NCI-H2196 treated with DMSO at 0.1 percent for 48 hours (cell line): ENCODE data around the gene PDF.
A peak's percentile ranks its signal among the peaks of the same experiment; 100 is the strongest.
"Not testable (repeated sequence)": the region's sequence is repeated elsewhere in the genome, so short reads cannot be mapped to it uniquely, and the experiment has no call there.

Experiments
- DNase-seq: peaks from one replicate; lab custom pipeline; 2025; ENCODE audit not compliant: unreplicated experiment; lab: John Stamatoyannopoulos, UW

PDF gene

DNA sequence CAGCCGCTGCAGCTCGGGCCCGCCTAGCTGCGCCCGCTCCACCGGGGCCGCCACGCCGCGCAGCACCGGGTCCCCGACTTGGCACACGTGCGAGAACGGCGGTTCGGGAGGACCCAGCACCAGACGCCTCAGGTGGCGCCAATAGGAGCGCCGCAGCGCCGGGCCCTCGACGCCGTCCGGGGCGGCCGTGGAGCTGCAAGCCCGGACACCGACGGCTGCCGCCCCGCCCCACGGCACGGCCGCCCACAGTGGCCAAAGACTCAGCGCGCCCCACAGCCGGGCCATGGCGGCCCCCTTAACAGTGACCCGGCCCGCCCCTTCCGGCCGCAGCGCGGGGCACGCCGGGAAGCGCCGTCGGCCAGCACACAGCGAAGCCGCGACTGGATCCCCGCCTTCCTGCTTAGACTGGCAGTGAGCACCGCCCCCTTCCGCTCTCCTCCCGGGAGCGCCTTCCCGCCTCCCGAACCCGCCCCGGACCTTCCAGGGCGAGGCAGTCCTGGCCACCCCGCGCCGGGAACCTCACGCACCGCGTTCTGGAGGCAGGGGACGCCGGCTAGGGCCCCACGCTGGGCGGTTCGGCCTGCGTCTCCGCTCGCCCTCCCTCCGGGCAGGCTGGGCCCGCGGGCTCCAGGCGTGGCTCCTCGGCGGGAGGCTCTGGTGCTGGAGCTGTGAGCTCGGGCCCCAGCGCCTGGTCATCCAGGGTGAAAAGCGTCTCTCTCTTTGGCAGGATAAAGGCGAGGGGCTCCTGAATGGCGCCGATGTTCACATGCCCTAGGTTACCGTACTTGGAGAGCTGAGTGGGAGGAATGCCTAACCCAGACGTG lies at the start of gene PDF:
Gene PDF, minus strand, starts transcription at position 303 of the 824 bp plus-strand sequence. Its CDS starts 18 bp downstream, at position 285.
- DNase-seq, result peak; percentile 55

DNA sequence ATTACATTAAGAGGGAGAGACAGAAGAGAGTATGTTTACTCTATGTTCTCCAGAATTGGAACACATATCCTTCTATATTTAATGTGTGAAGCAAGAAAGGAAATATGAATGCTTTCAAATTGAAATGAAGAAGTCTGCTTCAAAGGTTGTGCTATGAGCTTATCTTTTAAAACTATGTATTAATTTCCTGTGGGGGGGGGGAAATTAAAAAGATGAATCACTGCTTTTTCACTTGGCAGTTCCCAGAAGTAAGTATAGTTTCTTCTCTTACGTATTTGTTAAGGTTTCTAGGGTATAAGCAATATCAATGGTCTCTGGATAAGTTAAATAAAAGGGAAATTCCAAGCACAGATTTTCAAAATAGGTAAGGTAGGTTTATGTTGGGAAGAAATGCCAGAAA lies 48.4 kb upstream of the PDF start:
- DNase-seq, result no peak

DNA sequence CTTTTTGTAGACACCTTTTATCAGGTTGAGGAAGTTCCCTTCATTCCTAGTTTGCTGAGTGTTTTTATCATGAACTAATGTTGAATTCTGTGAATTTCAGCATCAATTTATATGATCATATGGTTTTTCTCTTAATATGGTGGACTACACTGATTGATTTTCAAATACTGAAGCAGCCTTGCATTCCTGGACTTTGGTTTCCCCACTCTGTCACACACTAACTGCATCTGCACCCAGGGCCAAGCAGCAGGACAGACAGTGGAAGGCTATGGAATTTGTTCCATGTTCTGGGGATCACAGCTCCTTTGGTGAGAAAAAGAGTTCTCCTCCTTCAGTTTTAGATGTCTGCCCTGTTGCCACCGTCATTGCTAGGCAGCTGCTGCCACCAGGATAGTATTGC lies 47.6 kb upstream of the PDF start:
- DNase-seq, result no peak

GRCh38 chr16:69376393-69377059 lies 46.1 kb upstream of the PDF start:
- DNase-seq, result no peak

GRCh38 chr16:69373019-69373418 lies 42.6 kb upstream of the PDF start:
- DNase-seq, result no peak

DNA sequence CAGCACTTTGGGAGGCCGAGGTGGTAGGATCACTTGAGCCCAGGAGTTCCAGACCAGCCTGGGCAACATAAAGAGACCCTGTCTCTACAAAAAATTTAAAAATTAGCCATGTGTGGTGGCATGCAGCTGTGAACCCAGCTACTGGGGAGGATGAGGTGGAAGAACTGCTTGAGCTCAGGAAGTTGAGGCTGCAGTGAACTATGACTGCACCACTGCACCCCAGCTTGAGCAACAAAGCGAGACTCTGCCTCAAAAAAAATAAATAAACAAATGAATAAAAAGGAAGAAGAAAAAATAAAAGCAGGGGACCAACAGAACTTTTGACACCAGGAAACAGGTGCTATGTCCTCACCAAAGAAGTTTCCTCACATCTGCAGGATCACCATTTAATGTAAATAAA lies 41.2 kb upstream of the PDF start:
- no peak for DNase-seq

- DNase-seq, result no peak
Measured at GRCh38 chr16:69368866-69369265, 38.5 kb upstream of the PDF start.

GRCh38 chr16:69367980-69368379 lies 37.6 kb upstream of the PDF start:
- DNase-seq, result no peak

- DNase-seq, result no peak
Measured at GRCh38 chr16:69366431-69366830, 36.0 kb upstream of the PDF start.

- DNase-seq, result no peak
Measured at GRCh38 chr16:69365901-69366300, 35.5 kb upstream of the PDF start.

DNA sequence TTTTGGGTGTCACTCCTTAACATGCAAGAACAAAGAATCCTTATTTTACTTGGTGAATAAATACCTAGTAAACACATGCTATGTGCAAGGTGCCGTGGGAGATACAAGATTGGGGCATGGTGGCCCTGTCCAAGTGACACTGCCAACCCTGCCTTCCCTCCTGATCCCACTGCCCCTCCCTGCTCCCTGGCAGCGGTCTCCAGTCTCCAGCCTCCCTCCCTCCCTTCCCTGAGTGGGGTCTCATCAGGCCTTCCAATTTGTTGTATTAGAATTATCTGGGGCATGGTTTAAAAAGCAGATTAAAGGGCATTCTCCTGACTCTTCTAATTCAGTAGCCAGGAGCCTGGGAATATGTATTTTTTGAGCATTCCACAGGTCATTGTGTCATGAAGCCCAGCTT lies 33.7 kb upstream of the PDF start:
- DNase-seq, result no peak

- DNase-seq, result no peak
Measured at GRCh38 chr16:69363281-69363717, 32.9 kb upstream of the PDF start.

GRCh38 chr16:69360070-69360469 lies 29.7 kb upstream of the PDF start:
- DNase-seq, result not testable (repeated sequence)

DNA sequence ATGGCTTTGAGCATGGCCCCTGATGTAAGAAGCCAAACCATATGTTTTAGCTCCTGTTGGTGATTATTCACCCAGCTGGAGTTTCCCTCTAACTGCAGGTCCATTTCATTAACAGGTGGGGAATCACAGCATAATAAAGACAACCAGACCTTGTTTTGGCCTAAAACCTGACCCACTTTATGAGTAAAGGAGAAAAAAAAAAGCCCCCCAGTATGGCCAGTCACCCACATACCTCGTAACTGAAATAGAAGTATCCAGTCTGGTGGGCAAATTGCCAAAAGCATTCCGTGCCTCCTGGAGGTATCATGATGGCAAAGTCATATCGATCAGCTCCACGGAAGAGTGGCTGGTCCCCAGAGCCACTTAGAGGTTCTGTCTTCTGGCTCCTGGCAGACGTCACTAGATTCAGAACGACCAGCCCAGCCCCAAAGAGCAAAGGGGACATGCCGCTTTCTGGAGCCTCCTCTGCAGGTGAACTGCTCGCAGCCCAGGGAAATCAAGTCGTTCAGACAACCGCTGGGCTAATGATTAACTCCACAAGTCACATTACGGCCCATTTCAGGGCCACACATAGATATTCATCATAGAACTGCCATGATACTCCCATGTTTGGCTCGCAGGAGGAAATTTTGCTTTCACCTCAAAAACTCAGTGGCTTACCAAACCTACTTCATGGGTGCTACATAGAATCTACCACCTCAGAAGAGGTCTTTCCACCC lies 21.1 kb upstream of the PDF start, which contains the start of gene TMED6:
Gene TMED6, minus strand, starts transcription at position 478 of the 719 bp plus-strand sequence. Its CDS starts 33 bp downstream, at position 445.
- DNase-seq, result no peak

- DNase-seq, result no peak
Measured at GRCh38 chr16:69350536-69351133, 20.2 kb upstream of the PDF start.

DNA sequence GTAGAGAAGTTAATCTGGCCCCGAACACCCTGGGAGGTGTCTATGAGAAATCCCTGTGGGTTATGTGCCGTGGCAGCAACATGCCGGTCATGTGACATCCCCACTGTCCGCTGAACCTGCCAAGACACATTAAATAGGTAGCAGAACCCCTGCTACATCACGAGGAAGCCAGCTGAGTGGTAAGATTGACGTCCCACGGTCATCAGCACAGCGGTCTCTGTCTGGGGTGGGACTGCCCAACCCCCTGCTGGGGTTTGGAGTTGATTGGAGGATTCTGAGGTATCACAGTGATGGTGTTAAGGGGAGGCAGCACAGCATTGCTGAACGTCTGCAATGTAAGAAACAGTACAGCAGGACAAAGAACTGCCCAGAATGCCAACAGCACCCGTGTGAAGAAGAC lies 19.1 kb upstream of the PDF start:
- DNase-seq, result no peak

DNA sequence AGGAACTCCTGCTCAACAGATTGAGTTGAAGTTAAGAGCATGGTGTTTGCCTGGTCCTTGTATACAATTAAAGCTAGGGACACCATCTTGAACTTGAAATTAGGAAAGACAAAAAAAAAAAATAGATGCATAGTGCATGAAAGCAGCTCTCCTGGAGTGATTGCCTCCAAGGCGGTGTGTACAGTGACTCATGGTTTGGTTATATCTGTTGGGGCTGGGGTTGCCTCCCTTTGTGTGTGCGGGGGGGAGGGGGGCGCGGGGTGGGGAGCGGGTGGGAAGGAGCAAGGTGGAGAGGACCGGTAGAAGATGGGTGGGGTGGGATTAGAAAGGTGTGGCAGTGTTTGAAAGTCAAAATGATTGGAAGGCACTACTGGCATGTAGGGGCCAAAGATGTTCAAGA lies 17.8 kb upstream of the PDF start:
- no peak for DNase-seq

- DNase-seq, result no peak
Measured at GRCh38 chr16:69346683-69347082, 16.3 kb upstream of the PDF start.

DNA sequence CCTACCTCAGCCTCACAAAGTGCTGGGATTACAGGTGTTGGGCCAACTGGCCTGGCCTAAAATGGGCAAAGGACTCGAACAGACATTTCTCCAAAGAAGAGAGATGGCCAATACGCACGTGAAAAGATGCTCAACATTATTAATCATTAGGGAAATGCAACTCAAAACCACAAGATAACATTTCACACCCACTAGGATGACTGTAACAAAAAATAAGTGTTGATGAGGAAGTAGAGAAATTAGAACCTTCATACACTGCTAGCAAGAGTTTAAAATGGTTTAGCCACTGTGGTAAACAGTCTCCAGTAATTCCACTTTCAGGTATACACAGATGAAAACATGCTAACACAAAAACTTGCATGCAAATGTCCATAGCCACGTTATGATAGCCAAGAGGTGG lies 15.5 kb upstream of the PDF start:
- no peak for DNase-seq

DNA sequence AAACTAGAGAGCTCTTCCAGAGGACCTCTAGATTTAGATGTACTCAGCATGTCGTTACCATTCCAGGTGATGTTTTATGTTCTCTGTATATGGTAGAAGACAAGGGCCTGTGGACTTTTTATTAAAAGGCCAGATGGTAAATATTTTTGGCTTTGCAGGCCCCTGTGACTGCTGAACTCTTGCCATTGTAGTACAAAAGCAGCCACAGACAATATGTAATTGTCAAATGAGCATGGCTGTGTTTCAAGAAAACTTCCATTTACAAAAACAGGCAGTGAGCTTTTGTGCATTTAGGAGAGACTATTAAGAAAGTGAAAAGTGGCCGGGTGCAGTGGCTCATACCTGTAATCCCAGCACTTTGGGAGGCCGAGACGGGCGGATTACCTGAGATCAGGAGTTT lies 13.8 kb upstream of the PDF start:
- DNase-seq, result no peak

DNA sequence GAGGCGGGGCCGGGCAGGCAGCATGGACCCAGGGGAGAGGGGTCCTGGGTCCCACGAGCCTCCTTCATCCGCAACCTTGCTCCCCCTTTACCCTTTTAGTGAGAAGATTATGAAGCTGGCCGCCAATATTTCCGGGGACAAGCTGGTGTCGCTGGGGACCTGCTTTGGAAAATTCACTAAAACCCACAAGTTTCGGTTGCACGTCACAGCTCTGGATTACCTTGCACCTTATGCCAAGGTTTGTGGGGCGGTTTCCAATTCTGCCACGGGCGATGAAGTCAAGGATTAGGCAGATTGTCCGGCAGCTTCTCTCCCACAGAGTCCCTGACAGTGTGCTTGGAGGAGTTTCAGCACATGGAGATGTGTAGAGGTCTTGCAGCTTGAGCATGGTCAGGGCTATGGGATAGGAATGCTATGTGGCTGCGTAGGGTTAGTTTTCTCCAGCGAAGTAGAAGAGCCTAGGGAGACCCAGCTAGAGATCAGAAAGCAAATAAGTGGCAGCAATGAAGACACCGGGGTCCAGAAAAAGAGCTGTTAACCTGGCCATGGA lies 9.8 kb upstream of the PDF start:
- no peak for DNase-seq
